SK-N-DZ (cell line): ENCODE data around the gene CAMKK2.
"Not testable (repeated sequence)": the region's sequence is repeated elsewhere in the genome, so short reads cannot be mapped to it uniquely, and the experiment has no call there.

Source experiments
- DNase-seq: peaks from one replicate; pipeline ENCODE4 v3.0.0-alpha.2; 2015; ENCODE audit warnings: low spot score

CAMKK2 gene

DNA sequence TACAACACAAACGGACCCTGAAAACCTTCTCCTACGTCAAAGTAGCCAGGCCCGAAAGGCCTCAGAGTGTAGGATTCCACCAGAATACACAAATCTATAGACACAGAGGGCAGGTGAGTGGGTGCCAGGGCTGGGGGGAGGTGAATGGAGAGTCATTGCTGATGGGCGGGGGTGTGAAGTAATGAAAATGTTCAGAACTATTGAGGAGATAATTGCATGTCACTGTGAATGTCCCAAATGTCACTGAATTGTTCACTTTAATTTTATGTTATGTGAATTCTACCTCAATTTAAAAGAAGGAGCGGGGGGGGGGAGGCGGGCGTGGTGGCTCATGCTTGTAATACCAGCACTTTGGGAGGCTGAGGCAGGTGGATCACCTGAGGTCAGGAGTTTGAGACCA, 50.6 kb downstream of the CAMKK2 start:
- DNase-seq: no peak

DNA sequence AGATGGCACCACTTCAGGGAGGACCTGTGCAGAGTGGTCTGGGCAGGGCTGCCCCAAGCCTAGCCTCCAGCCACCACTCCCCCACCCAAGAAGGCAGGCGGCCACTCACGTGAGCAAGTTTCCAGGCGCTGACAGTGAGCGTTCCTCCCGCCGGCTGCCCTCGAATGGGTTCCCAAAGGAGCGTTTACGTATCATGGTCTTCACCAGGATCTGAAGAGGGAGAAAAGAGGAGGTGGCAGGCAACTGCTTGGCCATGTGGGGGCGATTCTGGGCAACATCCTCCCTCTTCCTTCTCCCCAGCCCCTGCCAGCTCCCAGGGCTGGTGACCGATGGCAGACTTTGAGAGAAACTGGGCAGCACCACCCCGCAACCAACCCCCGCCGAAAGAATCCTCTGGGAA, 51.5 kb downstream of the CAMKK2 start:
- no peak for DNase-seq

DNA sequence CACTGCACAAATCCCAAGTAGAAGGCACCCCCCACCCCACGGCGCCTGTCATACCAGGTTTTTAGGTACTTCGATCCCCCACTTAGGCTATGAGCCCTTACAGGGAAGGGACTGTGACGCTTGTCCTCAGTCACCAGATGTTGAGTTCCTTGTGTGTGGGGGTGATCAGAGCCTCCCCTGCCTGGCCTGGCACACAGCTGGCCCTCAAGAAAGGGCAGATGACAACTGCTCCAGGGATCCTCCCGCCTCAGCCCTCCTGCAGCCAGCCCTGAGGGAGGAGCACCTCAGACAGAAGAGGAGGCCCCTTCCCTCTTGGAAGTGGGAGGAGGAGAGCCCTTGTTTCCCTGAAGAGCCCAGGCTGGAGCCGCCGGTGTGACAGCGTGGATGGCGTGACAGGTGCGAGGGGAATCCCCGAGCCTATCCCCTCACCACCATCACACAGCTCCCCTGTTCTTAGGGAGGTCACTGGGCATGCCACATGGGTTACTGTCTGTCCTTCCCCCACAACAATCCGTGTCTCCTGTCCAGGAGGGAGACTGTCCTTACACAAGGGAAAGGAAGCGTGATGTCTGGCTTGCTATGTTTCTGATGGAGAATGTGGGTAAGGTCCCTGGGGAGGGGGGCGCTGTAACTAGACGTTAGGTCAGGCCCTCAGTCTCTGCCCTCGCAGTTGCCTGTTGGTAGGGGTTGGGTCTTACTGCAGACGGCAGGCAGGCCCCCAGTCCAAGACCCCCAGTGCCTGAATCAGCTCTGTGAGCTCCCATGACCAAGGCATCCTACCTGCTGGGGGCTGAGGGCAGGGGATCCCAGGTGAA, 55.1 kb downstream of the CAMKK2 start:
- DNase-seq: no peak

DNA sequence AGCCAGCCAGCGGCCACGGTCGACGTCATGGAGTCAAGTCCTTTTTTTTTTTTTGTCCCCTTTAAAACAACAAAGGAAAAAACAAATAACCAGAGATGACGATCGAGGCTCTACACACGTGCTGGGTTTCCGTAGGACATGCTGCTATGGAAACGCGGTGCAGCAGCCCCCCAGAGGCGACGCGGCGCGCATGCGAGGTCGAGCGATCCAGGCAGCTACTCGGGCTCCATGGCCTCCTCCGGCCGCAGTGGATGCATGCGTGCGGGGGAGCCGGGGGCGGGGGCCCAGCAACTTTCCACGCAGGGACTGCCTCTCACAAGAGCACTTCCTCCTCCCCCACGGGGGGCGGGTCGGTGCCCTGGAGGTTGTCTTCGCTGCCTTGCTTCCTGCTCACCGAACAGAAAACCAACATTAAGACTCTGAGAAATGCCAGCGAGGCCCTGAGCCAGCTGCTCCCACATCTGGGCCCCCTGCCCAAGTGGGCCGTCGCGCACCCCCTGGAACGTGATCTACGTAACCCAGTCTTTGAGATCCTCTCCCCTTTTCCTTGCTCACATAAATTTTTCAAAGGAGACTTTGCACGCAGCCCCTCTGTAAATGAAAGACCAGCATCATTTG, 55.9 kb downstream of the CAMKK2 start:
- no peak for DNase-seq

GRCh38 chr12:121240062-121240420, 56.5 kb downstream of the CAMKK2 start:
- no peak for DNase-seq

- DNase-seq: no peak
These were observed 57.0 kb downstream of the CAMKK2 start for GRCh38 chr12:121239351-121240061.

- DNase-seq: no peak
These were observed 57.7 kb downstream of the CAMKK2 start for GRCh38 chr12:121238604-121239350.

GRCh38 chr12:121238086-121238485, 58.4 kb downstream of the CAMKK2 start:
- DNase-seq: no peak

- DNase-seq: no peak
These were observed 59.1 kb downstream of the CAMKK2 start for GRCh38 chr12:121237415-121237814.

DNA sequence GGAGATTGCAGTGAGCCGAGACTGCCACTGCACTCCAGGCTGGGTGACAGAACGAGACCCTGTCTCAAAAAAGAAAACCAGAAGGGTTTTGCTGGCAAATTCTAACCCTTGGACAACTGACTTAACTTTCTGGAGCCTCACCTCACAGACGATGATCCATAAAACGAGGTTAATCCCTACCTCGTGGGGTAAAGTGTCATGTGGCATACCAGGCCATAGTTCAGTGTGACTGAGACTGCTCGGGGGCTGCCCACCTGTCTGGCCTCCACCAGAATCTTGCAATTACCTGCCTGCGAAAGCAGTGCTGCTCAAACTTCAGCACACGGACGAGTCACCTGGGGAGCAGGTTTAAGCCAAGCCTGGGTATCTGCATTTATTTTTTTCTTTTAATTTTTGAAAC, 59.7 kb downstream of the CAMKK2 start:
- DNase-seq: no peak

DNA sequence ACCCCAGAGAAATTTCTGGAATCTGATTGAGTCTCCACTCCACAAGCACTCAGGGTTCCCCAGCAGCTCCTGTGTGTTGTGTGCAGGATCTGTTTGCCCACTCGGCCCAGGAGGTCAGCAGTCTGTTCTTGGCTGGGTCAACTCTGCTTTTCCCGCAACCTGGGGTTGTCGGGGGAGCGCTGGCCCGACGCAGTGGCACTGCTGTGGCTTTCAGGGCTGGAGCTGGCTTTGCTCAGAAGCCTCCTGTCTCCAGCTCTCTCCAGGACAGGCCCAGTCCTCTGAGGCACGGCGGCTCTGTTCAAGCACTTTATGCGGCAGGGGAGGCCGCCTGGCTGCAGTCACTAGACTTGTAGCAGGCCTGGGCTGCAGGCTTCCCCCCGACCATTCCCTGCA, 62.9 kb downstream of the CAMKK2 start:
- DNase-seq: no peak

DNA sequence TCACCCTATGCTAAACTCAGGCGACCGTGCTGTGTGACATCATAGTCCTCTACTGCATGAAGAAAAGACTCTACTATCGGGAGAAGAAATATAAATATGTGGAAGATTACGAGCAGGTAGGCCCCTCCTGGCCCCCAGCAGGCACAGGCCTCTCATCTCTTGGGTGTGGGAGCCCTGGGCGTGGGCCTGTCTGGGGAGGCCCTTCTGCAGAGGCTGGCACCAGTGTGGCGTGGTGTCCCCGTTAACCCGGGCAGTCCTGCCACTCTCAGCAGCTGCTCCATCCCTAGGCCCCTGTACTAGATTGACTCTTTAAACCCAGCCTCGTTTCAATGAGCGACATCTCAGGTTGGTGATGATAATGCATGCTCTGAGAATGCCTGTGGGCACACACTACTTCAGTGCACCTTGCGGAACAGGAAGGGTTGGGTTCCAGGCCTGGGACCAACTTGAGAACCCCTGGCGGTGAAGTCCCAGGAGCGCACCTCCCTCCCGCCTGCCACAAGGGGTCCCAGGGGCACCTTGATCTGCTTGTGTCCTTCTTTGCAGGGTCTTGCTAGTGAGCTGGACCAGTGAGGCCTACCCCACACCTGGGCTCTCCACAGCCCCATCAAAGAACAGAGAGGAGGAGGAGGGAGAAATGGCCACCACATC, 63.4 kb downstream of the CAMKK2 start:
- no peak for DNase-seq

- DNase-seq: no peak
These were observed 64.3 kb downstream of the CAMKK2 start for GRCh38 chr12:121232163-121232562.

DNA sequence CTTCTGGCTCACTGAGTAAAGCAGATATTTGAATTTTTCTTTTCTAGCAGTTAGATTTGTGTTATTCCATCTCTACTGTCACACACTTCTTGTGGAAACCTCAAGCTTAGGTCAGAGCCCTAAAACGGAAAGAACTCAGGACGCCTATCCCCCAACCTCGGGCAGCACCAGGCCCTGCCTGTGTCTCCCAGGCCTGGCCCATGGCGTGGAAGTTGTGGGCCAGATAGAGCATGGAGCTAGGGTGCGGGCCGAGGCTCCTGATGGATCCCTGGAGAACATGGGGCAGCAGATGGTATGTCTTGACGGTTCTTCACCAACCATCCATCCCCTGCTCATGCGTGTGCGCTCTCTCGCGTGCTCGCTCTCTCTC, 66.0 kb downstream of the CAMKK2 start:
- DNase-seq: no peak

GRCh38 chr12:121229826-121230537, 66.5 kb downstream of the CAMKK2 start:
- peak; percentile 89 for DNase-seq

DNA sequence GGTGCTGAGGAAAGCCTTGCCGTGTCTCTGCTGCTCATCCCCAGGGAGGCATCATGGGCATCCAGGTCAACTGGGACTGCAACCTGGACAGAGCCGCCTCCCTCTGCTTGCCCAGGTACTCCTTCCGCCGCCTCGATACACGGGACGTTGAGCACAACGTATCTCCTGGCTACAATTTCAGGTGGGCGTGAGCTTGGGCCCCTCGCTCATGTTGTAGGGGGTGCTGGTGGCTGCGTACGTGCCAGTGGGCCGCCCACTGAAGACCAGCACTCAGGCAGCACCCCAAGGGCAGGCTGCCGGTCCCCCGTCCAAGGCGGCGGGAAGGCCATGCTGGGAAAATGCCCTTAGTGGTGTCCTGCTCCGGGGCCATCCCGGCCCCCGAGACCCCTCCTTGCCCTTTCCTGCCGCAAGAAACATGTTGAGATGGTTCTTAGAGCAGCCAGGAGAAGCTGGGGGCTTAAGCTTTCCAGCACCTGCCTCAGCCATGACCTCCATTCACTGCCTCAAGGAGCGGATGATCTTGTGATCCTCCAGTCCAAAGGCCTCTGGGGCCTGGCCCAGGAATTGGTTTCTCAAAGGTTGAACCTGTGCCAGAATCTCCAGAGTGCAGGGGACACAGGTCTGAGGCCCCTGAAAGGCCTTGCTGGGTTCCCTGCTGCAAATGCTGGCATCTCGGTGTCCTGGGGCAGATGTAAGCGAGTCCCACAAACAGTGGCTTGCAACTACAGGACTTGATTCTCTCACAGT, 67.4 kb downstream of the CAMKK2 start:
- DNase-seq: no peak

GRCh38 chr12:121227294-121227693, 69.2 kb downstream of the CAMKK2 start:
- no peak for DNase-seq

DNA sequence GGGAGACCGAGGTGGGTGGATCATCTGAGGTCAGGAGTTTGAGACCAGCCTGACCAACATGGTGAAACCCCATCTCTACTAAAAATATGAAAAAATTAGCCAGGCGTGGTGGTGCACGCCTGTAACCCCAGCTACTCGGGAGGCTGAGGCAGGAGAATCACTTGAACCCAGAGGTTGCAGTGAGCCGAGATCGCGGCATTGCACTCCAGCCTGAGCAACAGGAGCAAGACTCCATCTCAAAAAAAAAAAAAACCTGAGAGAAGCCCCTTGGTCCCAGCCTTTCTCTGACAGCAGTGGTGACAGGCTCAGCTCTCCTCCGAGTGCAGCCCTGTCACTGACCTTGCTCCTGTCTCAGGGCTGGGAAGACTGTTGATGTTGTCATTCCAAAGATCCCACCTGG, 69.6 kb downstream of the CAMKK2 start:
- DNase-seq: not testable (repeated sequence)

- no peak for DNase-seq
These were observed 70.1 kb downstream of the CAMKK2 start for GRCh38 chr12:121226399-121226798.

DNA sequence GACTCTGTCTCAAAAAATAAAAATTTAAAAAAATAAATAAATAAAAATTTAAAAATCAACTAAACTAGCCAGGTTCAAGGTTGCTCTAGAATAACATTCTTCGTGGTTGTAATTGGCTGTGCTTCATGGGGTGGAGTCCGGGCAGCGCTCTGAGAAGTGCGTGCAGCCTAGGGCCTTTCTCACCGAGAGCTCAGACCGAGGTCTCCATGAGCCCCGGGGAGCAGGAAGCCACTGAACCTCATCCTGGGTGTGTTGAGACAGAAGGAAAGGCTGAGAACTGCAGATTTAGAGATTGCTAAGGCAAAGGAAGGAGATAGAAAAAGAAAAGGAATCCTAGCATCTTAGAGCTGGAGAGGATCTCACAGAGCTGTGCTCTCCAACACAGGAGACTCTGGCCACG, 71.9 kb downstream of the CAMKK2 start:
- DNase-seq: no peak
